C4-2B (cell line): ENCODE results near the gene SOX15.
A peak's percentile ranks its signal among the peaks of the same experiment; 100 is the strongest.

Experiments
- H3K27ac ChIP-seq: fragments of 450-650 bp; 2 replicates; pipeline ENCODE4 v1.5.1; 2017
- CTCF ChIP-seq: fragments of 450-650 bp; conservative IDR thresholded peaks from 2 replicates; pipeline ENCODE4 v1.5.1; 2017; ENCODE audit warnings: mild to moderate bottlenecking
- ZFX ChIP-seq: fragments of 450-650 bp; IDR thresholded peaks from 2 replicates; pipeline ENCODE4 v1.6.1; 2017

SOX15 gene

GRCh38 chr17:7588553-7589203 is 1.2 kb downstream of the SOX15 start:
- no peak overlapping the region for H3K27ac ChIP-seq
- TF ChIP-seq ZFX (no peak), CTCF (no peak)

GRCh38 chr17:7587420-7588151 is 2.3 kb downstream of the SOX15 start:
- H3K27ac ChIP-seq, result no peak overlapping the region
- no peak for TF ChIP-seq CTCF
- TF ChIP-seq ZFX, result no peak

GRCh38 chr17:7586673-7587419 is 3.0 kb downstream of the SOX15 start:
- TF ChIP-seq ZFX (no peak), CTCF (no peak; the same call in 1 of the 2 replicates)
- H3K27ac ChIP-seq, result no peak overlapping the region

- peak within 1 kb of the TSS; percentile 100 for H3K27ac ChIP-seq
- TF ChIP-seq ZFX, result peak; percentile 92; the same call in 1 of the 2 replicates
- TF ChIP-seq CTCF, result no peak
Observed at GRCh38 chr17:7583253-7584109, 6.4 kb downstream of the SOX15 start, which contains the start of gene MPDU1. MPDU1 (plus strand) TSS chr17:7583852; CDS start chr17:7583863, 11 bp downstream.

GRCh38 chr17:7582396-7583252 is 7.3 kb downstream of the SOX15 start:
- TF ChIP-seq CTCF, result no peak; the same call in 1 of the 2 replicates
- no peak for TF ChIP-seq ZFX
- peak overlapping the region; percentile 100 for H3K27ac ChIP-seq
